ENCODE data around the gene OR52L1. TPM values are rescaled to one million over a fixed set of nuclear protein-coding genes. Genes with fewer than 3 reads are reported as not detected.

OR52L1 gene
- total RNA-seq, 1 experiment from 2014 or later = not detected

DNA sequence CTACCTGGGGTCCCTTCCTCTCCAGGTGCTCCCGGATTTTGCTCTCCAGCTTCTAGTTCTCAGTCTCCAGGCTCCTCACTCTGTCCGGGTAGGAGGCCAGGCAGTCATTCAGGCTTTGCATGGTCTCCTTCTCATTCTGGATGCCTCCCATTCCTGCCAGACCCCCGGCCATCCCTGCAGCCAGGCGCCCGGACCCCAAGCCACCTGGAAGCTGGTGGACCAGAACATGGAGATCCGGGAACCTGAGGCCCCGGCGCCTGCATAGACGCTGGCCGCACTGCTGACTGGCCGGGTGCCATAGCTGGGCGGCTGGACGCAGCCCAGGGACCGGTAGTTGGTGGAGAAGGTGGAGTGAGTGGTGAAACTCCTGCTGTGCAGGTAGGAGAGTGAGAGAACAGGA lies 8.0 kb upstream of the OR52L1 start:
- CTCF ChIA-PET = no interaction called here
- no peaks in the 10 kb centered on the region for H3K9me3 ChIP-seq (ENCODE audit: control insufficient read depth, insufficient read depth, low read depth, low read length)
- no peak for TF ChIP-seq POLR2AphosphoS5 (IDR thresholded peaks at IDR 0.05; ENCODE audit: low read depth, low read length)
- TF ChIP-seq REST (IDR thresholded peaks at IDR 0.05; ENCODE audit: insufficient read depth in 1 of 2, low read depth in 2 of 2, low read length in 1 of 2) = no peak
- no peak for TF ChIP-seq TCF7L2 (IDR thresholded peaks at IDR 0.05; ENCODE audit: low read depth, low read length)
- TF ChIP-seq, protein P1, sequence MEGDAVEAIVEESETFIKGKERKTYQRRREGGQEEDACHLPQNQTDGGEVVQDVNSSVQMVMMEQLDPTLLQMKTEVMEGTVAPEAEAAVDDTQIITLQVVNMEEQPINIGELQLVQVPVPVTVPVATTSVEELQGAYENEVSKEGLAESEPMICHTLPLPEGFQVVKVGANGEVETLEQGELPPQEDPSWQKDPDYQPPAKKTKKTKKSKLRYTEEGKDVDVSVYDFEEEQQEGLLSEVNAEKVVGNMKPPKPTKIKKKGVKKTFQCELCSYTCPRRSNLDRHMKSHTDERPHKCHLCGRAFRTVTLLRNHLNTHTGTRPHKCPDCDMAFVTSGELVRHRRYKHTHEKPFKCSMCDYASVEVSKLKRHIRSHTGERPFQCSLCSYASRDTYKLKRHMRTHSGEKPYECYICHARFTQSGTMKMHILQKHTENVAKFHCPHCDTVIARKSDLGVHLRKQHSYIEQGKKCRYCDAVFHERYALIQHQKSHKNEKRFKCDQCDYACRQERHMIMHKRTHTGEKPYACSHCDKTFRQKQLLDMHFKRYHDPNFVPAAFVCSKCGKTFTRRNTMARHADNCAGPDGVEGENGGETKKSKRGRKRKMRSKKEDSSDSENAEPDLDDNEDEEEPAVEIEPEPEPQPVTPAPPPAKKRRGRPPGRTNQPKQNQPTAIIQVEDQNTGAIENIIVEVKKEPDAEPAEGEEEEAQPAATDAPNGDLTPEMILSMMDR (IDR thresholded peaks at IDR 0.05) = no peak
- TF ChIP-seq SIN3A (IDR thresholded peaks at IDR 0.05; ENCODE audit: borderline replicate concordance, insufficient read depth, low read depth, low read length) = no peak
- intact Hi-C loops (cut with micrococcal nuclease; ENCODE audit: unreplicated experiment) = no loop called here
- in situ Hi-C loops (cut with HindIII; ENCODE audit: low pct_unique_long_range_greater_than_20kb, low sequenced_read_pairs) = no loop called here
- no peak for ATAC-seq
- H3K4me3 ChIP-seq (ENCODE audit: low read depth in 2 of 2, low read length in 2 of 2) = no peak overlapping the region
- POLR2A ChIA-PET = interaction anchor here (0.6 kb wide), 1 partner anchor 320 kb away, joined by 3 read pairs; no protein-coding TSS in a partner anchor
- H3K4me1 ChIP-seq (ENCODE audit: control insufficient read depth, insufficient read depth, low read length) = no peaks in the 10 kb centered on the region
- H3K36me3 ChIP-seq (ENCODE audit: control insufficient read depth, insufficient read depth, low read length) = no peaks in the 10 kb centered on the region
- H3K27me3 ChIP-seq (ENCODE audit: control insufficient read depth, insufficient read depth, low read length) = peaks cover 6% of the 10 kb centered on the region; the same call in 1 of the 2 replicates
- BruUV-seq (replicated peaks) = no TSS peak
- H3K27ac ChIP-seq (ENCODE audit: low read length) = no peak overlapping the region
- no peak for DNase-seq (ENCODE audit: low read depth, low spot score)

GRCh38 chr11:5992604-5993251 lies 5.9 kb upstream of the OR52L1 start:
- CTCF ChIA-PET = interaction anchor here (0.5 to 0.6 kb wide), 2 partner anchors 308 to 1852 kb away, joined by 4 to 5 read pairs; no protein-coding TSS in a partner anchor

More at GRCh38 chr11:5992604-5993251, 5.9 kb upstream of the OR52L1 start:
- H3K4me1 ChIP-seq (ENCODE audit: control insufficient read depth, insufficient read depth, low read length) = no peaks in the 10 kb centered on the region
- in situ Hi-C loops (cut with HindIII; ENCODE audit: low pct_unique_long_range_greater_than_20kb, low sequenced_read_pairs) (no loop called here), intact Hi-C loops (cut with micrococcal nuclease; ENCODE audit: unreplicated experiment) (no loop called here)
- POLR2A ChIA-PET = no interaction called here
- H3K27ac ChIP-seq (ENCODE audit: low read length) = no peak overlapping the region
- H3K27me3 ChIP-seq (ENCODE audit: control insufficient read depth, insufficient read depth, low read length) = peaks cover 4% of the 10 kb centered on the region
- TF ChIP-seq, protein P1 (IDR thresholded peaks at IDR 0.05) = peak; percentile 79
- TF ChIP-seq TCF7L2 (IDR thresholded peaks at IDR 0.05; ENCODE audit: low read depth, low read length) = no peak
- BruUV-seq (replicated peaks) = no TSS peak
- DNase-seq (ENCODE audit: low read depth, low spot score) (no peak), ATAC-seq (peak; percentile 84)
- H3K36me3 ChIP-seq (ENCODE audit: control insufficient read depth, insufficient read depth, low read length) = no peaks in the 10 kb centered on the region
- no peaks in the 10 kb centered on the region for H3K9me3 ChIP-seq (ENCODE audit: control insufficient read depth, insufficient read depth, low read depth, low read length)
- H3K4me3 ChIP-seq (ENCODE audit: low read depth in 2 of 2, low read length in 2 of 2) = no peak overlapping the region

Data from Panc1 (cell line).